OCI-LY7 (cell line): ENCODE data around the gene EYA3.

Source experiments
- EZH2phosphoT487 ChIP-seq: fragments of 200-600 bp; sonication (generic); IDR thresholded peaks from 2 replicates; pipeline ENCODE4 v1.6.1; 2018; ENCODE audit warnings: low read depth, borderline replicate concordance, mild to moderate bottlenecking, mixed run types, antibody characterized with exemption, low read length, moderate library complexity, mixed read lengths
- TF ChIP-seq, protein P1 (sequence below): fragments of 200-600 bp; sonication (generic); conservative IDR thresholded peaks from 2 replicates; pipeline ENCODE4 v1.5.1; 2014; ENCODE audit warnings: mild to moderate bottlenecking, antibody characterized with exemption, low read length, moderate library complexity, mixed read lengths

- TF ChIP-seq, protein P1, sequence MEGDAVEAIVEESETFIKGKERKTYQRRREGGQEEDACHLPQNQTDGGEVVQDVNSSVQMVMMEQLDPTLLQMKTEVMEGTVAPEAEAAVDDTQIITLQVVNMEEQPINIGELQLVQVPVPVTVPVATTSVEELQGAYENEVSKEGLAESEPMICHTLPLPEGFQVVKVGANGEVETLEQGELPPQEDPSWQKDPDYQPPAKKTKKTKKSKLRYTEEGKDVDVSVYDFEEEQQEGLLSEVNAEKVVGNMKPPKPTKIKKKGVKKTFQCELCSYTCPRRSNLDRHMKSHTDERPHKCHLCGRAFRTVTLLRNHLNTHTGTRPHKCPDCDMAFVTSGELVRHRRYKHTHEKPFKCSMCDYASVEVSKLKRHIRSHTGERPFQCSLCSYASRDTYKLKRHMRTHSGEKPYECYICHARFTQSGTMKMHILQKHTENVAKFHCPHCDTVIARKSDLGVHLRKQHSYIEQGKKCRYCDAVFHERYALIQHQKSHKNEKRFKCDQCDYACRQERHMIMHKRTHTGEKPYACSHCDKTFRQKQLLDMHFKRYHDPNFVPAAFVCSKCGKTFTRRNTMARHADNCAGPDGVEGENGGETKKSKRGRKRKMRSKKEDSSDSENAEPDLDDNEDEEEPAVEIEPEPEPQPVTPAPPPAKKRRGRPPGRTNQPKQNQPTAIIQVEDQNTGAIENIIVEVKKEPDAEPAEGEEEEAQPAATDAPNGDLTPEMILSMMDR, result no peak
- TF ChIP-seq EZH2phosphoT487, result no peak
Observed at GRCh38 chr1:28127617-28128257, 39.3 kb upstream of the EYA3 start.
